IMR-90 (cell line): ENCODE results near the gene CDH13. TPM values are rescaled to one million over a fixed set of nuclear protein-coding genes. Genes with fewer than 3 reads are reported as not detected.

Experiments
- ATAC-seq: fragments of 200-7000 bp; cut with Tn5 transposase; 2 replicates; pipeline ENCODE4 v1.9.1; 2020; ENCODE audit warnings: low read depth, mild to moderate bottlenecking, moderate library complexity
- BruUV-seq: library from RNA; stranded (reverse); fragments of 400-500 nt; replicated peaks from 2 replicates; lab custom pipeline; 2021; lab: Mats Ljungman, UMichigan
- CTCF ChIA-PET: fragments of 300-600 bp; formaldehyde crosslinking; extraction: SDS; loops from one replicate; lab custom pipeline; 2021; ENCODE audit warnings: antibody characterized with exemption; lab: Yijun Ruan, JAX
- POLR2A ChIA-PET: fragments of 300-600 bp; sonication (Branson Sonifier 250); formaldehyde crosslinking; loops from one replicate; lab custom pipeline; 2022; ENCODE audit warnings: antibody characterized with exemption; ENCODE audit not compliant: unreplicated experiment; lab: Charles Lee
- DNase-seq: peaks from one replicate; pipeline ENCODE4 v3.0.0; 2013
- H2AFZ ChIP-seq: replicated peaks from 2 replicates; pipeline ENCODE3; 2013; ENCODE audit warnings: low read length, mild to moderate bottlenecking; ENCODE audit not compliant: poor library complexity
- H2AK5ac ChIP-seq: 2 replicates; pipeline ENCODE4 v1.6.1; 2013; ENCODE audit warnings: low read depth, low read length, inconsistent platforms
- H2AK9ac ChIP-seq: replicated peaks from 2 replicates; pipeline ENCODE3; 2013; ENCODE audit warnings: mild to moderate bottlenecking, low read depth, low read length, moderate library complexity; ENCODE audit not compliant: poor library complexity
- H2BK120ac ChIP-seq: 2 replicates; pipeline ENCODE4 v1.6.1; 2013; ENCODE audit warnings: low read depth, low read length, inconsistent platforms
- H2BK15ac ChIP-seq: 3 replicates; pipeline ENCODE4 v1.6.1; 2013; ENCODE audit warnings: low read depth, low read length, inconsistent platforms
- H2BK20ac ChIP-seq: 2 replicates; pipeline ENCODE4 v1.6.1; 2013; ENCODE audit warnings: low read depth, mild to moderate bottlenecking, inconsistent platforms, low read length, moderate library complexity
- H2BK5ac ChIP-seq: 2 replicates; pipeline ENCODE4 v1.6.1; 2013; ENCODE audit warnings: mild to moderate bottlenecking, low read depth, low read length, inconsistent platforms; ENCODE audit not compliant: poor library complexity, severe bottlenecking
- H3K14ac ChIP-seq: replicated peaks from 2 replicates; pipeline ENCODE4 v1.6.1; 2013; ENCODE audit warnings: low read depth, low read length, inconsistent platforms
- H3K18ac ChIP-seq: 2 replicates; pipeline ENCODE4 v1.6.1; 2013; ENCODE audit warnings: low read depth, low read length, control low read depth
- H3K23ac ChIP-seq: 2 replicates; pipeline ENCODE4 v1.6.1; 2013; ENCODE audit warnings: low read depth, low read length, inconsistent platforms
- H3K27ac ChIP-seq: 2 replicates; pipeline ENCODE4 v1.5.1; 2013; ENCODE audit warnings: mild to moderate bottlenecking, control low read depth, low read length; ENCODE audit not compliant: insufficient read depth
- H3K27me3 ChIP-seq: 2 replicates; pipeline ENCODE4 v1.6.1; 2013; ENCODE audit warnings: low read length; ENCODE audit not compliant: control insufficient read depth, insufficient read depth
- H3K36me3 ChIP-seq: 2 replicates; pipeline ENCODE4 v1.6.1; 2013; ENCODE audit warnings: low read length, mixed read lengths; ENCODE audit not compliant: control insufficient read depth, insufficient read depth
- H3K4ac ChIP-seq: 2 replicates; pipeline ENCODE4 v1.6.1; 2013; ENCODE audit warnings: low read depth, low read length, inconsistent platforms
- H3K4me1 ChIP-seq: 2 replicates; pipeline ENCODE4 v1.6.1; 2013; ENCODE audit warnings: low read length, mixed read lengths; ENCODE audit not compliant: control insufficient read depth, insufficient read depth
- H3K4me2 ChIP-seq: 2 replicates; pipeline ENCODE4 v1.6.1; 2013; ENCODE audit warnings: low read depth, mild to moderate bottlenecking, control low read depth, low read length, moderate library complexity
- H3K4me3 ChIP-seq: 2 replicates; pipeline ENCODE4 v1.5.1; 2013; ENCODE audit warnings: low read depth, mild to moderate bottlenecking, control low read depth, low read length, moderate library complexity; ENCODE audit not compliant: insufficient read depth
- H3K56ac ChIP-seq: 2 replicates; pipeline ENCODE4 v1.6.1; 2013; ENCODE audit warnings: low read length, inconsistent platforms; ENCODE audit not compliant: insufficient read depth; ENCODE audit errors: extremely low read depth
- H3K79me1 ChIP-seq, 2 experiments: 2 replicates each; pipeline ENCODE4 v1.6.1; 2013; ENCODE audit warnings: low read length in 2 of 2, inconsistent platforms in 1 of 2, low read depth in 1 of 2
- H3K9ac ChIP-seq: 2 replicates; pipeline ENCODE4 v1.6.1; 2013; ENCODE audit warnings: low read depth, low read length, control low read depth
- H3K9me1 ChIP-seq: 2 replicates; pipeline ENCODE4 v1.6.1; 2013; ENCODE audit warnings: low read length, inconsistent platforms; ENCODE audit not compliant: insufficient read depth
- H3K9me3 ChIP-seq: 2 replicates; pipeline ENCODE4 v1.6.1; 2013; ENCODE audit warnings: low read length; ENCODE audit not compliant: control insufficient read depth, insufficient read depth
- H4K20me1 ChIP-seq: 2 replicates; pipeline ENCODE4 v1.6.1; 2013; ENCODE audit warnings: low read length, inconsistent platforms; ENCODE audit not compliant: insufficient read depth
- H4K5ac ChIP-seq: 2 replicates; pipeline ENCODE4 v1.6.1; 2013; ENCODE audit warnings: mild to moderate bottlenecking, low read depth, low read length, control low read depth
- H4K8ac ChIP-seq, 2 experiments: 2 replicates each; pipeline ENCODE4 v1.6.1; 2013; ENCODE audit warnings: low read depth in 2 of 2, low read length in 2 of 2, control low read depth in 1 of 2, inconsistent platforms in 1 of 2
- H4K91ac ChIP-seq: 2 replicates; pipeline ENCODE4 v1.6.1; 2013; ENCODE audit warnings: low read depth, low read length, inconsistent platforms; ENCODE audit not compliant: insufficient read depth
- CTCF ChIP-seq: conservative IDR thresholded peaks from 2 replicates; pipeline ENCODE4 v1.5.1; 2012; ENCODE audit warnings: mild to moderate bottlenecking, low read depth, low read length, improper control_type of control experiment
- ELK1 ChIP-seq: fragments of 150-350 bp; IDR thresholded peaks from 2 replicates; pipeline ENCODE4 v1.6.1; 2016; ENCODE audit warnings: low read depth, mild to moderate bottlenecking, low read length, moderate library complexity, borderline replicate concordance
- WGBS, 2 experiments: methylation state at CpG; one replicate each; pipeline versions ENCODE4 v1.1.5 to v1.1.7; 2013; ENCODE audit warnings: missing lambda C conversion rate in 2 of 2; ENCODE audit not compliant: insufficient read length in 1 of 2; ENCODE audit errors: extremely low coverage in 2 of 2; 5-methylcytosine and 5-hydroxymethylcytosine counted together
- dilution Hi-C: fragments of 300-500 bp; cut with HindIII; formaldehyde crosslinking; loops from one replicate; pipeline ENCODE4 v1.14.3; 2018; ENCODE audit warnings: low sequenced_read_pairs; ENCODE audit not compliant: unreplicated experiment
- in situ Hi-C: fragments of 300-500 bp; cut with MboI; formaldehyde crosslinking; loops from 3 replicates; pipeline ENCODE4 v1.14.3; 2019; ENCODE audit warnings: low sequenced_read_pairs, inconsistent platforms, mixed read lengths
- intact Hi-C: fragments of 100-400 bp; cut with micrococcal nuclease; formaldehyde crosslinking; loops from 2 replicates; pipeline ENCODE4 v1.10.0; 2022
- polyA plus RNA-seq, 3 experiments: library from polyadenylated mRNA; depleted of rRNA; stranded (reverse); fragments of >200 nt; gene quantifications; 2 replicates each; pipeline ENCODE4 v1.2.3, GENCODE V29; 2012; ENCODE audit warnings: low replicate concordance in 1 of 3
- total RNA-seq: library from RNA; depleted of rRNA; stranded (reverse); fragments of >200 nt; gene quantifications from 2 replicates; pipeline ENCODE4 v1.2.3, GENCODE V29; 2012

Gene CDH13
- total and polyA plus RNA-seq, 2 of the 4 experiments (the other 2 are of a cell fraction): 61.6 to 74.7 TPM

DNA sequence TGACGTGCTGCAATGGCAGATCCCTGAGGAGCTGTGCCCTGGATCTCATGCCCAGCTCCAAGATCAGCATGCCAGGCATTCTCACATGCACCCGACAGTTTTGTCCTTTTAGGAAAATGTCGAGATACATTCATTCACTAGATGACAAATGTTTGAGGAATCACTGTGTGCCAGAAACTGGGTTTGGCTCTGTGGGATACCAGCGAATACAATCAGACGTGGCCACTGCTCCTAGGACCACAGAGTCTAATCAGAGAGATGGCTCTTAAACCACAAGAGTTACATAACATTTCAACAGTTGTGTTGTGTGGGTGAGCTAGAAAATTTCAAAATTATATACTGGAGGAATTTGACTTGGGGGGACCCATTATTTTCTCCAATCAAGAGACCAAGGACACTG, 579.7 kb downstream of the CDH13 start:
- no peak overlapping the region for H3K56ac ChIP-seq
- H3K9me1 ChIP-seq: no peaks in the 10 kb centered on the region; the same call in 1 of the 2 replicates

More for the DNA sequence above, 579.7 kb downstream of the CDH13 start:
- H3K9ac ChIP-seq: no peak overlapping the region
- no peak overlapping the region for H2BK20ac ChIP-seq
- H3K27ac ChIP-seq: no peak overlapping the region
- no peaks in the 10 kb centered on the region for H3K36me3 ChIP-seq
- H3K18ac ChIP-seq: no peak overlapping the region
- no peak overlapping the region for H3K4me3 ChIP-seq
- H3K14ac ChIP-seq: no peak overlapping the region
- H3K23ac ChIP-seq: no peak overlapping the region
- ATAC-seq (no peak), DNase-seq (no peak)
- dilution Hi-C loops (no loop called here), in situ Hi-C loops (loop anchor here (10.0 kb wide), 1 partner anchor 602 kb away; no protein-coding TSS in a partner anchor), intact Hi-C loops (no loop called here)
- BruUV-seq: no TSS peak
- no peaks in the 10 kb centered on the region for H3K9me3 ChIP-seq
- H2BK15ac ChIP-seq: no peak overlapping the region
- CTCF ChIA-PET: no interaction called here
- TF ChIP-seq CTCF: no peak
- TF ChIP-seq ELK1: no peak
- no peaks in the 10 kb centered on the region for H3K79me1 ChIP-seq
- no peaks in the 10 kb centered on the region for H4K20me1 ChIP-seq
- POLR2A ChIA-PET: no interaction called here
- H4K8ac ChIP-seq: no peak overlapping the region
- no peaks in the 10 kb centered on the region for H3K4me1 ChIP-seq
- no peak overlapping the region for H3K4ac ChIP-seq
- WGBS, 2 experiments: 100% methylated on average over 1 of the region's 5 CpGs; no CpG with 5 or more reads in 1 of the 2 experiments
- no peak overlapping the region for H2AFZ ChIP-seq
- H2BK5ac ChIP-seq: no peak overlapping the region
- H3K27me3 ChIP-seq: no peaks in the 10 kb centered on the region
- no peak overlapping the region for H4K91ac ChIP-seq
- H3K4me2 ChIP-seq: no peak overlapping the region
- H2AK5ac ChIP-seq: no peak overlapping the region
- no peak overlapping the region for H2BK120ac ChIP-seq
- no peak overlapping the region for H4K5ac ChIP-seq
- H2AK9ac ChIP-seq: no peak overlapping the region
